NB4 (cell line): ENCODE measurements around the gene EIF4G3.

Experiments
- MYC ChIP-seq: IDR thresholded peaks from 2 replicates; pipeline ENCODE4 v1.6.1; 2011; ENCODE audit warnings: low read depth, low read length
- POLR2A ChIP-seq: IDR thresholded peaks from 2 replicates; pipeline ENCODE4 v1.6.1; 2011; ENCODE audit warnings: mild to moderate bottlenecking; ENCODE audit not compliant: insufficient read length; ENCODE audit errors: extremely low read depth
- TF ChIP-seq, protein P1 (sequence below): IDR thresholded peaks from one replicate; pipeline ENCODE4 v1.5.1; 2012; ENCODE audit warnings: low read depth, low read length
- TF ChIP-seq, protein P2 (sequence below): IDR thresholded peaks from 2 replicates; pipeline ENCODE4 v1.6.1; 2011; ENCODE audit warnings: low read depth, low read length

- TF ChIP-seq MYC (no peak), POLR2A (no peak)
- TF ChIP-seq, protein P1, sequence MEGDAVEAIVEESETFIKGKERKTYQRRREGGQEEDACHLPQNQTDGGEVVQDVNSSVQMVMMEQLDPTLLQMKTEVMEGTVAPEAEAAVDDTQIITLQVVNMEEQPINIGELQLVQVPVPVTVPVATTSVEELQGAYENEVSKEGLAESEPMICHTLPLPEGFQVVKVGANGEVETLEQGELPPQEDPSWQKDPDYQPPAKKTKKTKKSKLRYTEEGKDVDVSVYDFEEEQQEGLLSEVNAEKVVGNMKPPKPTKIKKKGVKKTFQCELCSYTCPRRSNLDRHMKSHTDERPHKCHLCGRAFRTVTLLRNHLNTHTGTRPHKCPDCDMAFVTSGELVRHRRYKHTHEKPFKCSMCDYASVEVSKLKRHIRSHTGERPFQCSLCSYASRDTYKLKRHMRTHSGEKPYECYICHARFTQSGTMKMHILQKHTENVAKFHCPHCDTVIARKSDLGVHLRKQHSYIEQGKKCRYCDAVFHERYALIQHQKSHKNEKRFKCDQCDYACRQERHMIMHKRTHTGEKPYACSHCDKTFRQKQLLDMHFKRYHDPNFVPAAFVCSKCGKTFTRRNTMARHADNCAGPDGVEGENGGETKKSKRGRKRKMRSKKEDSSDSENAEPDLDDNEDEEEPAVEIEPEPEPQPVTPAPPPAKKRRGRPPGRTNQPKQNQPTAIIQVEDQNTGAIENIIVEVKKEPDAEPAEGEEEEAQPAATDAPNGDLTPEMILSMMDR: no peak
- TF ChIP-seq, protein P2, sequence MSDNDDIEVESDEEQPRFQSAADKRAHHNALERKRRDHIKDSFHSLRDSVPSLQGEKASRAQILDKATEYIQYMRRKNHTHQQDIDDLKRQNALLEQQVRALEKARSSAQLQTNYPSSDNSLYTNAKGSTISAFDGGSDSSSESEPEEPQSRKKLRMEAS: no peak
Observed at GRCh38 chr1:20883766-20884165, 292.9 kb downstream of the EIF4G3 start.
